Endothelial cell of umbilical vein (primary cell): ENCODE data around the gene SLC9C2. TPM values are rescaled to one million over a fixed set of nuclear protein-coding genes. Genes with fewer than 3 reads are reported as not detected.

Experiments used
- BruUV-seq: library from RNA; stranded (reverse); fragments of 400-500 nt; replicated peaks from 2 replicates; lab custom pipeline; 2021; lab: Mats Ljungman, UMichigan
- CTCF ChIA-PET: fragments of 300-600, 350-600 bp; sonication (Branson Sonifier 250); formaldehyde crosslinking; loops from one replicate; lab custom pipeline; 2021; ENCODE audit warnings: antibody characterized with exemption, inconsistent platforms; lab: Charles Lee
- POLR2A ChIA-PET: fragments of 300-600, 350-600 bp; sonication (Branson Sonifier 250); formaldehyde crosslinking; loops from one replicate; lab custom pipeline; 2021; ENCODE audit warnings: antibody characterized with exemption, inconsistent platforms; lab: Charles Lee
- DNase-seq: peaks from one replicate; pipeline ENCODE4 v3.0.0-alpha.2; 2011; ENCODE audit warnings: low read depth, low spot score
- FAIRE-seq: peaks from 2 replicates; lab custom pipeline; 2011; peaks lifted over from hg19 to GRCh38; lab: Jason Lieb, UNC
- H2AFZ ChIP-seq: 2 replicates; pipeline ENCODE4 v1.6.0; 2012; ENCODE audit warnings: low read depth, low read length, control low read depth, inconsistent platforms
- H3K27ac ChIP-seq: 2 replicates; pipeline ENCODE4 v1.5.1; 2011; ENCODE audit warnings: low read depth, mild to moderate bottlenecking, control low read depth, low read length, moderate library complexity; ENCODE audit not compliant: insufficient read depth
- H3K27me3 ChIP-seq, 2 experiments: 2 replicates each; pipeline versions ENCODE4 v1.6.0 to v1.6.1; 2011; ENCODE audit warnings: low read length in 2 of 2, mixed read lengths in 1 of 2; ENCODE audit not compliant: control insufficient read depth in 2 of 2, insufficient read depth in 2 of 2
- H3K36me3 ChIP-seq, 2 experiments: 2 replicates in 1 of 2; 3 replicates in 1 of 2; pipeline ENCODE4 v1.5.1; 2011; ENCODE audit warnings: low read length in 2 of 2, mild to moderate bottlenecking in 1 of 2, moderate library complexity in 1 of 2; ENCODE audit not compliant: control insufficient read depth in 2 of 2, insufficient read depth in 2 of 2; ENCODE audit errors: extremely low read depth in 1 of 2
- H3K4me1 ChIP-seq: 3 replicates; pipeline ENCODE4 v1.5.1; 2011; ENCODE audit warnings: mild to moderate bottlenecking, low read length; ENCODE audit not compliant: control insufficient read depth, insufficient read depth; ENCODE audit errors: extremely low read depth
- H3K4me2 ChIP-seq: 2 replicates; pipeline ENCODE4 v1.6.1; 2011; ENCODE audit warnings: low read length, control low read depth, mixed read lengths; ENCODE audit not compliant: insufficient read depth
- H3K4me3 ChIP-seq, 3 experiments: fragments of 200-600 bp in 1 of 3; sonication (generic), shearing (Covaris generic) in 1 of 3; replicated peaks in 1 of 3; 2 replicates each; pipeline ENCODE4 v1.5.1; 2011 to 2016; ENCODE audit warnings: control low read depth in 3 of 3, low read length in 3 of 3, mild to moderate bottlenecking in 2 of 3, inconsistent platforms in 1 of 3, low read depth in 1 of 3, moderate library complexity in 1 of 3; ENCODE audit not compliant: insufficient read depth in 1 of 3
- H3K79me2 ChIP-seq: 2 replicates; pipeline ENCODE4 v1.6.0; 2012; ENCODE audit warnings: low read length, inconsistent platforms; ENCODE audit not compliant: control insufficient read depth, insufficient read depth
- H3K9ac ChIP-seq: replicated peaks from 2 replicates; pipeline ENCODE3; 2011; ENCODE audit warnings: low read length, control low read depth; ENCODE audit not compliant: insufficient read depth; ENCODE audit errors: extremely low read depth
- H3K9me1 ChIP-seq: replicated peaks from 3 replicates; pipeline ENCODE4 v1.6.0; 2011; ENCODE audit warnings: mild to moderate bottlenecking, low read length; ENCODE audit not compliant: control insufficient read depth, insufficient read depth; ENCODE audit errors: extremely low read depth
- H3K9me3 ChIP-seq: replicated peaks from 2 replicates; pipeline ENCODE4 v1.5.1; 2012; ENCODE audit warnings: low read length, inconsistent platforms; ENCODE audit not compliant: control insufficient read depth, insufficient read depth
- H4K20me1 ChIP-seq: replicated peaks from 2 replicates; pipeline ENCODE3; 2011; ENCODE audit warnings: mild to moderate bottlenecking, low read length; ENCODE audit not compliant: control insufficient read depth, insufficient read depth; ENCODE audit errors: extremely low read depth
- CTCF ChIP-seq, 2 donors: IDR thresholded peaks; 1 replicate in 1 of 2; 2 replicates in 1 of 2; pipeline ENCODE4 v1.5.1; 2011; ENCODE audit warnings: low read length in 2 of 2, mild to moderate bottlenecking in 2 of 2, moderate library complexity in 2 of 2, control low read depth in 1 of 2, inconsistent platforms in 1 of 2, low read depth in 1 of 2; ENCODE audit not compliant: insufficient read depth in 1 of 2; ENCODE audit errors: extremely low read depth in 1 of 2
- EZH2 ChIP-seq: IDR thresholded peaks from 2 replicates; pipeline ENCODE4 v1.6.1; 2012; ENCODE audit warnings: borderline replicate concordance, low read depth, mild to moderate bottlenecking, moderate library complexity, low read length, inconsistent platforms; ENCODE audit not compliant: severe bottlenecking
- FOS ChIP-seq: IDR thresholded peaks from 2 replicates; pipeline ENCODE4 v1.6.1; 2011; ENCODE audit warnings: mild to moderate bottlenecking, low read length, moderate library complexity, borderline replicate concordance; ENCODE audit not compliant: insufficient read depth
- GATA2 ChIP-seq: IDR thresholded peaks from 2 replicates; pipeline ENCODE4 v1.7.0; 2011; ENCODE audit warnings: low read depth, mild to moderate bottlenecking, moderate library complexity, mixed read lengths, low read length; ENCODE audit not compliant: insufficient read length, insufficient read depth
- JUN ChIP-seq: IDR thresholded peaks from 2 replicates; pipeline ENCODE4 v1.6.1; 2011; ENCODE audit warnings: borderline replicate concordance, low read depth; ENCODE audit not compliant: insufficient read length, insufficient read depth
- MAX ChIP-seq: IDR thresholded peaks from 2 replicates; pipeline ENCODE4 v1.6.1; 2011; ENCODE audit not compliant: insufficient read depth, insufficient read length
- MYC ChIP-seq: IDR thresholded peaks from one replicate; pipeline ENCODE4 v1.6.1; 2011; ENCODE audit warnings: mild to moderate bottlenecking, low read depth, low read length
- POLR2A ChIP-seq: IDR thresholded peaks from 2 replicates; pipeline ENCODE4 v1.6.1; 2012; ENCODE audit warnings: low read depth, mild to moderate bottlenecking, control low read depth, low read length
- POLR2AphosphoS5 ChIP-seq: IDR thresholded peaks from 2 replicates; pipeline ENCODE4 v1.6.1; 2012; ENCODE audit warnings: low read depth, mild to moderate bottlenecking, control low read depth, low read length, moderate library complexity; ENCODE audit not compliant: insufficient read depth
- dilution Hi-C: fragments of 300-500 bp; cut with MboI; formaldehyde crosslinking; loops from one replicate; pipeline ENCODE4 v1.15.0; 2019; ENCODE audit warnings: low sequenced_read_pairs; ENCODE audit not compliant: extremely low pct_ligation_motif_present
- intact Hi-C: fragments of 100-400 bp; cut with micrococcal nuclease; formaldehyde crosslinking; loops from one replicate; pipeline ENCODE4 v1.10.0; 2022
- polyA plus RNA-seq, 4 experiments: library from polyadenylated mRNA; depleted of rRNA in 3 of 4; stranded (reverse) in 3 of 4; unstranded in 1 of 4; fragments of >200 nt; gene quantifications; 2 replicates each; pipeline versions ENCODE4 v1.2.1 to v1.2.3, GENCODE V29; 2011 to 2012; ENCODE audit warnings: missing spikeins in 1 of 4
- total RNA-seq: library from RNA; stranded (reverse); gene quantifications from 2 replicates; pipeline ENCODE4 v1.2.3, GENCODE V29; 2021

The SLC9C2 gene
- total and polyA plus RNA-seq, 2 donors (not counting 3 experiments of a cell fraction or from before 2014, with no cell fraction given), result 0.15 TPM; not detected in 1

GRCh38 chr1:173554089-173554488 lies 48.8 kb downstream of the SLC9C2 start:
- Histone ChIP-seq H3K9ac (no peak overlapping the region), H3K36me3 (no peaks in the 10 kb centered on the region), H3K79me2 (no peaks in the 10 kb centered on the region), H2AFZ (no peak overlapping the region), H3K27ac (peak overlapping the region; percentile 57), H3K27me3 (no peaks in the 10 kb centered on the region), H3K4me3 (no peak overlapping the region), H3K4me1 (peaks cover 25% of the 10 kb centered on the region), H3K9me1 (no peaks in the 10 kb centered on the region), H3K9me3 (no peaks in the 10 kb centered on the region), H3K4me2 (peak overlapping the region; percentile 40), H4K20me1 (no peaks in the 10 kb centered on the region)
- DNase-seq, result no peak
- no peak for TF ChIP-seq CTCF (IDR thresholded peaks at IDR 0.05; ENCODE audit: extremely low read depth in 1 of 2, insufficient read depth in 1 of 2, low read depth in 1 of 2, low read length in 2 of 2)
- no peak for TF ChIP-seq GATA2
- no peak for TF ChIP-seq MYC
- TF ChIP-seq POLR2AphosphoS5, result no peak
- TF ChIP-seq MAX, result no peak
- no peak for TF ChIP-seq FOS
- no peak for TF ChIP-seq EZH2
- TF ChIP-seq POLR2A, result no peak
- TF ChIP-seq JUN, result no peak
- CTCF ChIA-PET, result interaction anchor here (1.0 kb wide), 1 partner anchor 18 kb away, joined by 3 read pairs; no protein-coding TSS in a partner anchor
- no TSS peak for BruUV-seq
- intact Hi-C loops, result no loop called here
- dilution Hi-C loops, result no loop called here
- no peak for FAIRE-seq
- POLR2A ChIA-PET, result no interaction called here
